HL-60 (cell line): ENCODE results near the gene MAP6D1.

Experiments
- DNase-seq, 2 experiments: peaks; one replicate each; pipeline ENCODE4 v3.0.0-alpha.2; 2010 to 2020; ENCODE audit warnings: low read depth in 1 of 2, low spot score in 1 of 2
- H3K27ac ChIP-seq: fragments of 250-450 bp; sonication (Bioruptor Pico); replicated peaks from 2 replicates; pipeline ENCODE4 v1.5.1; 2020; ENCODE audit warnings: mild to moderate bottlenecking, moderate library complexity
- H3K27me3 ChIP-seq: fragments of 250-450 bp; sonication (Bioruptor Pico); 2 replicates; pipeline ENCODE4 v1.5.1; 2021; ENCODE audit warnings: mild to moderate bottlenecking, moderate library complexity; ENCODE audit not compliant: insufficient read depth, poor library complexity, severe bottlenecking
- H3K4me3 ChIP-seq: replicated peaks from 2 replicates; pipeline ENCODE4 v1.5.1; 2011; ENCODE audit warnings: mild to moderate bottlenecking, control low read depth, low read length; ENCODE audit not compliant: insufficient read depth
- GABPA ChIP-seq: IDR thresholded peaks from 2 replicates; pipeline ENCODE4 v1.6.1; 2012; ENCODE audit warnings: low read depth
- POLR2AphosphoS5 ChIP-seq: IDR thresholded peaks from 2 replicates; pipeline ENCODE4 v1.6.1; 2012; ENCODE audit warnings: low read depth
- SPI1 ChIP-seq: IDR thresholded peaks from 2 replicates; pipeline ENCODE4 v1.6.1; 2012; ENCODE audit warnings: low read depth, mild to moderate bottlenecking, borderline replicate concordance
- TF ChIP-seq, protein P1 (sequence below): IDR thresholded peaks from 2 replicates; pipeline ENCODE4 v1.6.1; 2012; ENCODE audit warnings: low read depth; ENCODE audit not compliant: insufficient replicate concordance
- TF ChIP-seq, protein P2 (sequence below): IDR thresholded peaks from one replicate; pipeline ENCODE4 v1.5.1; 2011; ENCODE audit warnings: low read length, control low read depth, inconsistent platforms; ENCODE audit not compliant: insufficient read depth

Gene MAP6D1

DNA sequence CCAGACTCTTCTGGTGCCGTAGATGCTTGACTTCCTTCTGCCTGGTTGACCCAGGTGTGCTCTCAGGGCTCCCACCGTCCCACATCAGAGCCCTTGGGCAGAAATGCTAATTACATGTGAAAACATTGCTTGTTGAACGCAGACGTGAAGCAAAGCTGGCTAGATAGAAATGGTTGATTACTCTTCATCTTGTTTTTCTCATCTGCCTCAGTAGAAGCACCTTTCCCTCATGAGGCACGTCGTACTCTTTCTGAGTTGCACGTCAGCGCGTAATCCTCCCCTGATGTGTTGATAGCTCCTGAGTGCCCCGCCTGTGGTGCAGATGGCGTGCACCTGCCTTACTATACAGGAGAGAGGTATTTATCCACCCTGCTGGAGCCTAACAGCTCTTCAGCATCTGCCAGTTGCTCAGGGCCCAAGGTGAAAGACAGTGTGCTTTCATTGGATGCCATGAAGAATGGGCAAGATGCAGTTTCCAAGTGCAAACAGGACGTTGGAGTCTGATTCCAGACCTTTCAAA, 18.1 kb downstream of the MAP6D1 start:
- H3K27ac ChIP-seq, result no peak overlapping the region
- no peaks in the 10 kb centered on the region for H3K27me3 ChIP-seq
- H3K4me3 ChIP-seq, result no peak overlapping the region
- TF ChIP-seq SPI1, result no peak
- no peak for TF ChIP-seq GABPA
- no peak for TF ChIP-seq POLR2AphosphoS5
- TF ChIP-seq, protein P1, sequence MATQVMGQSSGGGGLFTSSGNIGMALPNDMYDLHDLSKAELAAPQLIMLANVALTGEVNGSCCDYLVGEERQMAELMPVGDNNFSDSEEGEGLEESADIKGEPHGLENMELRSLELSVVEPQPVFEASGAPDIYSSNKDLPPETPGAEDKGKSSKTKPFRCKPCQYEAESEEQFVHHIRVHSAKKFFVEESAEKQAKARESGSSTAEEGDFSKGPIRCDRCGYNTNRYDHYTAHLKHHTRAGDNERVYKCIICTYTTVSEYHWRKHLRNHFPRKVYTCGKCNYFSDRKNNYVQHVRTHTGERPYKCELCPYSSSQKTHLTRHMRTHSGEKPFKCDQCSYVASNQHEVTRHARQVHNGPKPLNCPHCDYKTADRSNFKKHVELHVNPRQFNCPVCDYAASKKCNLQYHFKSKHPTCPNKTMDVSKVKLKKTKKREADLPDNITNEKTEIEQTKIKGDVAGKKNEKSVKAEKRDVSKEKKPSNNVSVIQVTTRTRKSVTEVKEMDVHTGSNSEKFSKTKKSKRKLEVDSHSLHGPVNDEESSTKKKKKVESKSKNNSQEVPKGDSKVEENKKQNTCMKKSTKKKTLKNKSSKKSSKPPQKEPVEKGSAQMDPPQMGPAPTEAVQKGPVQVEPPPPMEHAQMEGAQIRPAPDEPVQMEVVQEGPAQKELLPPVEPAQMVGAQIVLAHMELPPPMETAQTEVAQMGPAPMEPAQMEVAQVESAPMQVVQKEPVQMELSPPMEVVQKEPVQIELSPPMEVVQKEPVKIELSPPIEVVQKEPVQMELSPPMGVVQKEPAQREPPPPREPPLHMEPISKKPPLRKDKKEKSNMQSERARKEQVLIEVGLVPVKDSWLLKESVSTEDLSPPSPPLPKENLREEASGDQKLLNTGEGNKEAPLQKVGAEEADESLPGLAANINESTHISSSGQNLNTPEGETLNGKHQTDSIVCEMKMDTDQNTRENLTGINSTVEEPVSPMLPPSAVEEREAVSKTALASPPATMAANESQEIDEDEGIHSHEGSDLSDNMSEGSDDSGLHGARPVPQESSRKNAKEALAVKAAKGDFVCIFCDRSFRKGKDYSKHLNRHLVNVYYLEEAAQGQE, result no peak
- TF ChIP-seq, protein P2, sequence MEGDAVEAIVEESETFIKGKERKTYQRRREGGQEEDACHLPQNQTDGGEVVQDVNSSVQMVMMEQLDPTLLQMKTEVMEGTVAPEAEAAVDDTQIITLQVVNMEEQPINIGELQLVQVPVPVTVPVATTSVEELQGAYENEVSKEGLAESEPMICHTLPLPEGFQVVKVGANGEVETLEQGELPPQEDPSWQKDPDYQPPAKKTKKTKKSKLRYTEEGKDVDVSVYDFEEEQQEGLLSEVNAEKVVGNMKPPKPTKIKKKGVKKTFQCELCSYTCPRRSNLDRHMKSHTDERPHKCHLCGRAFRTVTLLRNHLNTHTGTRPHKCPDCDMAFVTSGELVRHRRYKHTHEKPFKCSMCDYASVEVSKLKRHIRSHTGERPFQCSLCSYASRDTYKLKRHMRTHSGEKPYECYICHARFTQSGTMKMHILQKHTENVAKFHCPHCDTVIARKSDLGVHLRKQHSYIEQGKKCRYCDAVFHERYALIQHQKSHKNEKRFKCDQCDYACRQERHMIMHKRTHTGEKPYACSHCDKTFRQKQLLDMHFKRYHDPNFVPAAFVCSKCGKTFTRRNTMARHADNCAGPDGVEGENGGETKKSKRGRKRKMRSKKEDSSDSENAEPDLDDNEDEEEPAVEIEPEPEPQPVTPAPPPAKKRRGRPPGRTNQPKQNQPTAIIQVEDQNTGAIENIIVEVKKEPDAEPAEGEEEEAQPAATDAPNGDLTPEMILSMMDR, result no peak
- no peak for DNase-seq

DNA sequence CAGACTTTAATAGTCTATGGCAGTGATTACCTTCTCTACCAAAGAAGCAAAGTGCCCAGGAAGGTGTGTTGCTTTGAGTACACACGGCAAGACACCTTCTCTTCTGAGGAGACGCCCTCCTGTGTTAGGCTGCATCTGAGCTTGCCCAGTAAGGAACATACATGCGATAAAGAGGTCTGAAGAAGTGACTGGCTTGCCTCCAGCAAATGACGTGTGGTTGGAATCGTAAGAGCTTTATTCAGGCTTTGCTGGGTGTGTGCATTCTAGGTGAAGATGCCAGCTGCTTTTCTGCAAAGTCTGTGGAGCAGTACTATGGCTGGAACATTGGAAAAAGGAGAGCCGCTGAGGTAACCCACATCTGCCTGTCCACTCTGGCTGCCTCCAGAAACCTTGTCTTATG, 22.4 kb downstream of the MAP6D1 start:
- no peak overlapping the region for H3K27ac ChIP-seq
- no peak overlapping the region for H3K4me3 ChIP-seq
- TF ChIP-seq, protein P1, result no peak
- no peak for TF ChIP-seq GABPA
- no peak for TF ChIP-seq SPI1
- no peak for TF ChIP-seq POLR2AphosphoS5
- TF ChIP-seq, protein P2, result no peak
- no peaks in the 10 kb centered on the region for H3K27me3 ChIP-seq
- no peak for DNase-seq

DNA sequence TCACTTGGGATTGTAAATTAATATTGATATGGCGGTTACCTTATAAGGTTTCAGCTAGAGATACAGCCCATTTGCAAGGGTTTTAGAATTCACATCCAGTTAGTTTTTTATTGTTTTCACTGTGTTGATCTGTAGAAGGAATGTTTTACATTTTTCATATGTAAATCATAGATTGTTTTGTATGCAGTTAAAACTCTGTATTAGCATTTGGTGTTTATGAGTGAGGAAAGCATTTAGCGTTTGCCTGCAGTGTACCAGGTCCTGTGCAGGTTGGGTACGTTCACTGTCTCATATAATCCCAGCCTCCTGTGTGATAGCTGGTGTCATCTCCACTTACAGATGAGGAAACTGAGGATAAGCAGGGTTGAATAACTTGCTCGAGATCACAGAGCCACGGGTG, 23.8 kb downstream of the MAP6D1 start:
- TF ChIP-seq SPI1 (no peak), POLR2AphosphoS5 (no peak), GABPA (no peak)
- TF ChIP-seq, protein P2, result no peak
- TF ChIP-seq, protein P1, result no peak
- no peaks in the 10 kb centered on the region for H3K27me3 ChIP-seq
- DNase-seq, result no peak
- no peak overlapping the region for H3K4me3 ChIP-seq
- H3K27ac ChIP-seq, result no peak overlapping the region
